ENCODE results near the gene TCF7L2.

DNA sequence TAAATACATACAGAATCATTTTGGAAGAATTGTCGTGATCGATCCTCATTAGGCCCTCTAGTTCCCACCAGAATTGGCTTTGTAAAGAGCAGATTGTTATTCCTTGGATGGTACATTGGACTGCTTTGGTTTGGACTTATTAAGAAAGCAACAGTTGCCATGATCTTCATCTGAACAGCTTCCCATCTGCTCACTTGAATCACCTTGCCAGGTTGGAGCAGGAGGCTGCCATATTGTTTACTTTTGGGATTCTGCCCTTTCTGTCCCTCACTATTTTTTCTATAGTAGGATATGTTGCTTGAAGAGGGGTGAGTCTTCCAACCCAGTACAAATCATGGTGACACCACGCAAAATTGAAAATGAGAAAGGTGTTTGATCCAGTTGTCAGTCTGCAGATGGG is 199.6 kb downstream of the TCF7L2 start:
- TF ChIP-seq GATA2 (IDR thresholded peaks at IDR 0.05; ENCODE audit: low read depth, low read length) (no peak), GATA3 (IDR thresholded peaks at IDR 0.05; ENCODE audit: low read depth, low read length) (no peak)

Measured in SH-SY5Y (cell line).